ENCODE measurements around the gene PDE4D. TPM values are rescaled to one million over a fixed set of nuclear protein-coding genes. Genes with fewer than 3 reads are reported as not detected.
A peak's percentile ranks its signal among the peaks of the same experiment; 100 is the strongest.
"Not testable (repeated sequence)": the region's sequence is repeated elsewhere in the genome, so short reads cannot be mapped to it uniquely, and the experiment has no call there.

The PDE4D gene
- total and polyA plus RNA-seq, 9 donors = 21.1 to 65.9 (median 33.0) TPM

- no peak for DNase-seq
- Histone ChIP-seq H3K4me3 (ENCODE audit: low read length) (no peak overlapping the region), H3K9me3 (replicated peaks; ENCODE audit: control insufficient read depth, low read depth, low read length) (no peaks in the 10 kb centered on the region), H3K27me3 (ENCODE audit: control insufficient read depth, insufficient read depth, low read length) (no peaks in the 10 kb centered on the region), H3K4me1 (ENCODE audit: control insufficient read depth, insufficient read depth, low read length) (no peaks in the 10 kb centered on the region), H3K27ac (ENCODE audit: low read length) (no peak overlapping the region), H3K36me3 (ENCODE audit: control insufficient read depth, insufficient read depth, low read length) (no peaks in the 10 kb centered on the region)
- WGBS (ENCODE audit: insufficient coverage) = 57% methylated on average over 2 of the region's 3 CpGs
Measured at GRCh38 chr5:58958701-58959100, 934.8 kb downstream of the PDE4D start.

GRCh38 chr5:58953218-58953617 is 940.3 kb downstream of the PDE4D start:
- H3K36me3 ChIP-seq (ENCODE audit: control insufficient read depth, insufficient read depth, low read length) = not testable (repeated sequence)

DNA sequence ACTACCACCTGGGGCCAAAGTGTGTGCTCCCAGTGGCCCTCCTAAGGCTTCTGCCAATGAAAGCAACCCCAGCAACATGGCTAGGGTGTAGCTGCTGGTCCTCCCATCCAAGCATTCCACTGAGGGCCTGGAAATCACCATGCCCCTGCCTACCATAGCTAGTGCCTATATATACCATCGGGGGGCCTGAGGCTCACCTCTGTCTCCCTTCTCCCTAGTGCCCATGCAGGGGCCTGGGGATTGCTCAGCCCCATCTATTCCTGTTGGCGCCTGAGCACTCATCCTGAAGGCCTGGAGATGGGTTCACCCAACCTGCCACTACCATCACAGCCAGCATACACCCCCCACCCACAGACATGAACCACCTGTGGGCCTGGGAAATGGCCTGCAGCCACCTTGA is 943.3 kb downstream of the PDE4D start:
- Histone ChIP-seq H3K4me1 (ENCODE audit: control insufficient read depth, insufficient read depth, low read length) (no peaks in the 10 kb centered on the region), H3K4me3 (ENCODE audit: low read length) (no peak overlapping the region), H3K27ac (ENCODE audit: low read length) (no peak overlapping the region), H3K9me3 (replicated peaks; ENCODE audit: control insufficient read depth, low read depth, low read length) (no peaks in the 10 kb centered on the region), H3K27me3 (ENCODE audit: control insufficient read depth, insufficient read depth, low read length) (no peaks in the 10 kb centered on the region), H3K36me3 (ENCODE audit: control insufficient read depth, insufficient read depth, low read length) (no peaks in the 10 kb centered on the region)
- WGBS (ENCODE audit: insufficient coverage) = 100% methylated on average over 1 of the region's 2 CpGs
- DNase-seq = no peak

More at GRCh38 chr5:58953218-58953617, 940.3 kb downstream of the PDE4D start:
- H3K4me3 ChIP-seq (ENCODE audit: low read length); DNase-seq; H3K9me3 ChIP-seq (replicated peaks; ENCODE audit: control insufficient read depth, low read depth, low read length); H3K27ac ChIP-seq (ENCODE audit: low read length); H3K27me3 ChIP-seq (ENCODE audit: control insufficient read depth, insufficient read depth, low read length); H3K4me1 ChIP-seq (ENCODE audit: control insufficient read depth, insufficient read depth, low read length): not testable (repeated sequence)
- no CpG with 5 or more reads among the region's 2 CpGs for WGBS (ENCODE audit: insufficient coverage)

DNA sequence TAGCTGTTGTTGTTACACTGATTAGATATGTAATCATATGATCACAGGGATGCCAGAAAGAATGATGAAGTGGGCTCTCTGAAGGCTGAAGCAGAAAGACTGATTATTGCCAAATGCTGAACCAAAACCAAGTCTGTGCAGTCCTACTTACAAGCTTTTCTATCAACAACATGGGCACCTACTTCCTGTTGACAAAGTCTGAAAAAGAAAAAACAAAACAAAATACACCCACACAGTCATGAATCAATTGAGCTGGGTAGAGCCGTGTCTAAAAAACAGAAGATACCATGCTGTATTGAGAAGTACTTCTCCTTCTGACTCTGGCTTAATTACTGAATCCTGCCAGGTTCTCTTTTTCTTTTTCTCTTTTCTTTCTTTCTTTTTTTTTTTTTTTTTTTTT is 947.3 kb downstream of the PDE4D start:
- WGBS (ENCODE audit: insufficient coverage) = no CpG with 5 or more reads among the region's 1 CpG
- no peak for DNase-seq
- Histone ChIP-seq H3K27me3 (ENCODE audit: control insufficient read depth, insufficient read depth, low read length) (no peaks in the 10 kb centered on the region), H3K36me3 (ENCODE audit: control insufficient read depth, insufficient read depth, low read length) (no peaks in the 10 kb centered on the region), H3K4me3 (ENCODE audit: low read length) (no peak overlapping the region), H3K9me3 (replicated peaks; ENCODE audit: control insufficient read depth, low read depth, low read length) (no peaks in the 10 kb centered on the region), H3K4me1 (ENCODE audit: control insufficient read depth, insufficient read depth, low read length) (no peaks in the 10 kb centered on the region), H3K27ac (ENCODE audit: low read length) (no peak overlapping the region)

DNA sequence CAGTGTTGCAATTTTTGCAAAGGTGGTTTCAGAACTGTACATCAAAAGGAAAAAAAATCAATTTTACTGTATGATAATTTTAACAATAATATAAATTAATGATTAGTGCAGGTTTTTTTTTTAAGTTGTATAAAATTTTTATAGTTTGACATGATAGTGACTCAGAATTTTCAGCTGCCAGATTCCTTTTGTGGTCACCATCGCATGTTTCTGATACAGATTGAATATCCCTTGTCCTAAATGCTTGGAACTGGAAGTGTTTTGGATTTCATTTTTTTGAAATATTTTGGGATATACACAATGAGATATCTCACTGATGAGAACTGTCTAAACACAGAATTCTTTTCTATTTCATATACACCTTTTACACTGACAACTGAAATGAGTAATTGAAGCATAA is 949.3 kb downstream of the PDE4D start:
- no peaks in the 10 kb centered on the region for H3K27me3 ChIP-seq (ENCODE audit: control insufficient read depth, insufficient read depth, low read length)
- no peak overlapping the region for H3K4me3 ChIP-seq (ENCODE audit: low read length)
- no peak for DNase-seq
- no peak overlapping the region for H3K27ac ChIP-seq (ENCODE audit: low read length)
- H3K4me1 ChIP-seq (ENCODE audit: control insufficient read depth, insufficient read depth, low read length) = peaks cover 3% of the 10 kb centered on the region
- no peaks in the 10 kb centered on the region for H3K9me3 ChIP-seq (replicated peaks; ENCODE audit: control insufficient read depth, low read depth, low read length)
- H3K36me3 ChIP-seq (ENCODE audit: control insufficient read depth, insufficient read depth, low read length) = no peaks in the 10 kb centered on the region
- WGBS (ENCODE audit: insufficient coverage) = no CpG with 5 or more reads among the region's 1 CpG

DNA sequence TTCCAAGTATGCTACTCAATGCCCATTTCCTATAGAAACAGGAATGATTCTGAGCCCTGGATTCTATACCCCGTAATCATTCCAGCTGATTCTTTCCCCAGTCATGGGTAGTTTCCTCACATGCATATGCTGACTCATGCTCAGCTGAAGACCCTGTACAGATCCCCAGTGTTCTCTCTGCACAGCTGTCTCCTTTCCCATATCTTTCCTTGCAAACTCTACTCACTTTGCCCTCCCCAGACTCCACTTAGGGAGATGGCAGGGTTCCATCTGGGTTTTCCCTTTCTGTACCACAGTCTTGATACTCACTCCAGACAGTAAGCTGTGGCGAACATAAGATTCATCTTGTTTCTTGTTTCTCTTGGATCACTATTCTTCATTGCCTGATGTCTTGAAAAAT is 953.1 kb downstream of the PDE4D start:
- no peak overlapping the region for H3K27ac ChIP-seq (ENCODE audit: low read length)
- no peaks in the 10 kb centered on the region for H3K27me3 ChIP-seq (ENCODE audit: control insufficient read depth, insufficient read depth, low read length)
- no peaks in the 10 kb centered on the region for H3K9me3 ChIP-seq (replicated peaks; ENCODE audit: control insufficient read depth, low read depth, low read length)
- H3K4me3 ChIP-seq (ENCODE audit: low read length) = no peak overlapping the region
- no peaks in the 10 kb centered on the region for H3K36me3 ChIP-seq (ENCODE audit: control insufficient read depth, insufficient read depth, low read length)
- DNase-seq = peak; percentile 72
- H3K4me1 ChIP-seq (ENCODE audit: control insufficient read depth, insufficient read depth, low read length) = peaks cover 3% of the 10 kb centered on the region
- WGBS (ENCODE audit: insufficient coverage) = 18% methylated on average over 1 of the region's 2 CpGs

DNA sequence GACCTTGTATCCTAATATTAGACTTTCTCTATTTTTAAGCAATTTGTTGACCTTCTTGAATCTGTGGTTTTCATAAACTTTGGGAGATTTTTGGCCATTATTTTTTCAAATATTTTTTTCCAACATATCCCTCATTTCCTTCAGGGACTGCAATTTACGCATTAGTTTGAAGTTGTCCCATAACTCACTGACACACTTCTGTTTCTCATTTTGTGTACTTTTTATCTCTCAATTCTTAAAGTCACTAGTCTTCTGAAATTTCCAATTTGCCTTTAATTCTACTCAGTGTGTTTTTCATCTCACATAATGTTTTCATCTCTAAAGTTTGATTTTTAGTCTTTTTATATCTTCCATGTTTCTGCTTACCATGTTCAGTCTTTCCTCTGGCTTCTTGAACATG is 953.9 kb downstream of the PDE4D start:
- Histone ChIP-seq H3K36me3 (ENCODE audit: control insufficient read depth, insufficient read depth, low read length) (no peaks in the 10 kb centered on the region), H3K4me3 (ENCODE audit: low read length) (no peak overlapping the region), H3K4me1 (ENCODE audit: control insufficient read depth, insufficient read depth, low read length) (peaks cover 3% of the 10 kb centered on the region), H3K27me3 (ENCODE audit: control insufficient read depth, insufficient read depth, low read length) (no peaks in the 10 kb centered on the region), H3K9me3 (replicated peaks; ENCODE audit: control insufficient read depth, low read depth, low read length) (no peaks in the 10 kb centered on the region), H3K27ac (ENCODE audit: low read length) (no peak overlapping the region)
- WGBS (ENCODE audit: insufficient coverage) = no CpG with 5 or more reads among the region's 1 CpG
- no peak for DNase-seq

- H3K36me3 ChIP-seq (ENCODE audit: control insufficient read depth, insufficient read depth, low read length) = no peaks in the 10 kb centered on the region
- WGBS (ENCODE audit: insufficient coverage) = 79% methylated on average over 6 of the region's 10 CpGs
- no peaks in the 10 kb centered on the region for H3K9me3 ChIP-seq (replicated peaks; ENCODE audit: control insufficient read depth, low read depth, low read length)
- H3K27me3 ChIP-seq (ENCODE audit: control insufficient read depth, insufficient read depth, low read length) = no peaks in the 10 kb centered on the region
- no peak for DNase-seq
- H3K27ac ChIP-seq (ENCODE audit: low read length) = no peak overlapping the region
- H3K4me1 ChIP-seq (ENCODE audit: control insufficient read depth, insufficient read depth, low read length) = peaks cover 3% of the 10 kb centered on the region
- no peak overlapping the region for H3K4me3 ChIP-seq (ENCODE audit: low read length)
Measured at GRCh38 chr5:58938563-58939424, 954.7 kb downstream of the PDE4D start.

GRCh38 chr5:58937031-58937681 is 956.4 kb downstream of the PDE4D start:
- no peaks in the 10 kb centered on the region for H3K9me3 ChIP-seq (replicated peaks; ENCODE audit: control insufficient read depth, low read depth, low read length)
- peaks cover 3% of the 10 kb centered on the region for H3K4me1 ChIP-seq (ENCODE audit: control insufficient read depth, insufficient read depth, low read length)
- no peak overlapping the region for H3K27ac ChIP-seq (ENCODE audit: low read length)
- H3K36me3 ChIP-seq (ENCODE audit: control insufficient read depth, insufficient read depth, low read length) = no peaks in the 10 kb centered on the region
- 92% methylated on average over 10 of the region's 19 CpGs for WGBS (ENCODE audit: insufficient coverage)
- no peak overlapping the region for H3K4me3 ChIP-seq (ENCODE audit: low read length)
- no peak for DNase-seq
- H3K27me3 ChIP-seq (ENCODE audit: control insufficient read depth, insufficient read depth, low read length) = no peaks in the 10 kb centered on the region

- H3K9me3 ChIP-seq (replicated peaks; ENCODE audit: control insufficient read depth, low read depth, low read length) = no peaks in the 10 kb centered on the region
- WGBS (ENCODE audit: insufficient coverage) = 100% methylated on average over 1 of the region's 3 CpGs
- no peak overlapping the region for H3K27ac ChIP-seq (ENCODE audit: low read length)
- no peaks in the 10 kb centered on the region for H3K36me3 ChIP-seq (ENCODE audit: control insufficient read depth, insufficient read depth, low read length)
- no peak overlapping the region for H3K4me3 ChIP-seq (ENCODE audit: low read length)
- H3K4me1 ChIP-seq (ENCODE audit: control insufficient read depth, insufficient read depth, low read length) = no peaks in the 10 kb centered on the region
- DNase-seq = no peak
- no peaks in the 10 kb centered on the region for H3K27me3 ChIP-seq (ENCODE audit: control insufficient read depth, insufficient read depth, low read length)
Measured at GRCh38 chr5:58934629-58935097, 958.9 kb downstream of the PDE4D start.
